ENCODE data around the gene ACD.
A peak's percentile ranks its signal among the peaks of the same experiment; 100 is the strongest.

ACD gene

DNA sequence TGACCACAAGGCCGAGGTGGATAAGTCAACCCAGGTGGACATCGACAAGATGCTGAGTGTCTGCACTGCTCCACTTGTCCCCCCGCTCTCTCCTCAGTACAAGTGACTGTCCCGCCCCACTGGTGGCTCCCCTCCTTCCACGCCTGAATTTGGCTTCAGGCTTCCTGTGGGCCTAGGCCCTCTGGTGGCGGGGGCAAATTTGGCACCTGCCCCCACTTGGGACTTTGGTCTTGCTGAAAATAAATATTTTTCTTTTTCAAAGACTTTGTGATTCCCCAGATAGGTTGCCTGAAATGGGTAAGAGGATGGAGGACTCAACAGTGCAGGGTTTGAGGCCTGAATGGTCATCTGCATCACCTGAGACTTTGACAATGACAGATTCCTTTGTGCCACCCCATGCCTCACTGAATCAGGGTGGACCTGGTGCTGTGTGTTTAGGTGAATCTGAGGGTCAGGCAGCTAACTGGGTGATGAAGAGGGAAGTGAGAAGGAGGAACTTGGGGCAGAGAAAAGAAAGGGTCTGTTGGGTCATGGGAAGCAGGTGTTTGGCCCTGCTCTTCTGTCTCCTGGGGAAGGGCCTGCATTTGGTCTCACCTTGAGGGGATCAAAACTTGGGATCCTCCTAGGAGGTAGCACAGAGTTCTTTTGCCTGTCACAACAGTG lies 8.6 kb upstream of the ACD start:
- H3K4me1 Mint-ChIP-seq (ENCODE audit: low read depth) = peaks cover 14% of the 10 kb centered on the region
- H3K9me3 Mint-ChIP-seq (ENCODE audit: low read depth) = no peaks in the 10 kb centered on the region
- no peak overlapping the region for H3K4me3 Mint-ChIP-seq
- H3K27ac Mint-ChIP-seq = no peak overlapping the region
- H3K27me3 Mint-ChIP-seq = no peaks in the 10 kb centered on the region
- peaks cover 5% of the 10 kb centered on the region for H3K36me3 Mint-ChIP-seq

DNA sequence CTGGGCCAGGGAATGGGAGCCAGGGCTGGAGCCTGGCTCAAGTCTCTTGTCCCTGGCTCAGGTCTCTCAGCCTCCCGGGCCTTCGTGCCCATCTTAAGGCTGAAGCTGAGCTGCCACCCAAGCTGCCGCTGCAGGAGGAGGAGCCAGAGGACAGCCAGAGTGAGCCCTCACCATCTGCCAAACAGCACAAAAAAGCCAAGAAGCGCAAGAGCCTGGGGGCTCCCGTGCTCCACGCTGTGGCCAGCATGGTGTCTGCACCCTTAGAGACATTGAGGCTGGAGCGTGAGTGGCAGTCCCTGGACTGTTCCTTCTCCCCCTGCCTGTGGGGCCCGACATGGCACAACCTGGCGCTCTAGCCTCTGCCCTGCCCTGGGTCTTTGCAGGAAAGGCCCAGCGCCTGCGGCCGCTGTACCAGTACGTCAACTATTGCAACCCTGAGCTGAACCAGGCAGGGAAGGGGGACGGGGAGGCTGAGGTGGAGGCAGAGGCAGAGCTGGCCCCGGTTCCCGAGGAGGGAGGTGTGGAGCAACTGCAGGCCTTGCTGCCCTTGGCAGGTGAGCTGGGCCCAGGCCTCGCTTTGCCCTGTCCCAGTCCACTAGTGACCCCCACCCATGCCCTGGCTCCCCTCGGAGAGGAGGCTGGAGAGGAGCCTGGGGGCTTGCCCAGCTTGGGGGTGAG lies 7.9 kb upstream of the ACD start:
- peak overlapping the region; percentile 81 for H3K4me3 Mint-ChIP-seq
- H3K9me3 Mint-ChIP-seq (ENCODE audit: low read depth) = no peaks in the 10 kb centered on the region
- no peaks in the 10 kb centered on the region for H3K27me3 Mint-ChIP-seq
- peaks cover 15% of the 10 kb centered on the region for H3K4me1 Mint-ChIP-seq (ENCODE audit: low read depth)
- peaks cover 5% of the 10 kb centered on the region for H3K36me3 Mint-ChIP-seq
- H3K27ac Mint-ChIP-seq = no peak overlapping the region

DNA sequence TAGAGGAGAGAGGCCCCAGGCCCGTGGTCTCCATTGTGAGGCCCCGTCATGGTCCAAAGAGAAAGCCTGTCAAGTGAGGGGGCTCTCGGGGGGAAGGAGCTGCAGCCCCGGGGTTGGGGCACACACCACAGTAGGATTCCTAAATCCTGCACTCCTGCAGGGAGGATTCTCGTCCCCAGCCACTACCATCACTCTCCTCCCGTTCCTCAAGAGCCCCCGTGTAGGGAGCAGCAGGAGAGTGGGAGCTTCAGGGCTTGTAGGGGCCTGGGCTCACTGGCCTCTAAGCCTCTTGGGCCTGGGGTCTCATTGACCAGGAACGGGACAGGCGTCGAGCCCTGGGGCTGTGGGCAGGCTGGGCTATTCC lies 7.4 kb upstream of the ACD start:
- peaks cover 5% of the 10 kb centered on the region for H3K36me3 Mint-ChIP-seq

DNA sequence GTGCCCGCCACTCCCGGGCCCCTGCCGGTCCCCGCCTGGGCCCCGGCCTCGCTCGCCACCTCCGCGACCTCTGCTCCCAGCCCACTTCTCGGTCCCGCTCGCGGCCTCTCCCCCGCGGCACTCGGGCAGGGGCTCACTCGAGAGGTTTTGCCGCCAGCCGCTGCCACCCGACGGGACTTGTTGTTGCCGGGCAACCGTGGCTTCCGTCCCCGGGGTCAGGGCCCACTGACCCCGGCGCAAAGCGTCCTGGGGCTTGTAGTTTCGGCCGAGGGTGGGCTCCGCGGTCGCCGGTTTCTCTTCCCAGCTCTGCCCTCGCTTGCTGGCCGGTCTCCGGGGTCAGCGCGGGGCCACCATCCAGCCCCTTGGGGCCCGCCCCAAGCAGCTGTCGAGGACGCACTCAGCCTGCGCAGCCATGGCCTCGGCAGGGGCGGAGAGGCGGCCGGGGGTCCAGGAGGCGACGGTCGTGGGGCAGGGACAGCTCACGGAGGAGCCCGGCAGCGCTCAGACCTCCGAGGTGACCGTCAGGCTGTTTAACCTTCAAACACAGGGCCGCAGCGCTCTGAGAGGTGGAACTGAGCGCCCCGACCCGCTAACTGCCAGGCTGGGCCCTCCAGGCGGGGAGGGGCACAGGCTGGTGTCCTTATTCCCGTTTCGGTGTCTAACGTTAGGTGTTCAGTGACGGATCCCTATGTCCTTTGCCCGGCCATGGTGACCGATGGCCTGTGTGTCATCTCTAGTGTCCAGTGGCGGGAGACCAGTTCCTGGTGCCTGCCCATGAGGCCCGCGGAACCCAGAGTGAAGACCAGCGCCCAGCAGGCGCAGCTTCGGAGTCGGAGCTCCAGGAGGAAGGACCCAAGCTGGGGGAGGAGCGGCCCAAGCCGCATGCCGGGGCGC lies 6.7 kb upstream of the ACD start, which contains the start of the genes C16orf86 and ENKD1:
TSS of gene C16orf86 (plus strand) at position 256 of the 894 bp plus-strand sequence. CDS start at position 413, 157 bp downstream.
TSS of gene ENKD1 (minus strand) at position 192 of the 894 bp plus-strand sequence. CDS start 308 bp downstream, outside the sequence.
- peaks cover 5% of the 10 kb centered on the region for H3K36me3 Mint-ChIP-seq
- peak within 1 kb of the TSS; percentile 68 for H3K27ac Mint-ChIP-seq
- H3K9me3 Mint-ChIP-seq (ENCODE audit: low read depth) = no peaks in the 10 kb centered on the region
- peaks cover 16% of the 10 kb centered on the region for H3K4me1 Mint-ChIP-seq (ENCODE audit: low read depth)
- no peaks in the 10 kb centered on the region for H3K27me3 Mint-ChIP-seq
- H3K4me3 Mint-ChIP-seq = peak within 1 kb of the TSS; percentile 81

More for the DNA sequence above, 7.4 kb upstream of the ACD start:
- Mint-ChIP-seq H3K9me3 (ENCODE audit: low read depth) (no peaks in the 10 kb centered on the region), H3K27ac (peak overlapping the region; percentile 68), H3K4me3 (peak overlapping the region; percentile 81), H3K27me3 (no peaks in the 10 kb centered on the region), H3K4me1 (ENCODE audit: low read depth) (peaks cover 16% of the 10 kb centered on the region)

DNA sequence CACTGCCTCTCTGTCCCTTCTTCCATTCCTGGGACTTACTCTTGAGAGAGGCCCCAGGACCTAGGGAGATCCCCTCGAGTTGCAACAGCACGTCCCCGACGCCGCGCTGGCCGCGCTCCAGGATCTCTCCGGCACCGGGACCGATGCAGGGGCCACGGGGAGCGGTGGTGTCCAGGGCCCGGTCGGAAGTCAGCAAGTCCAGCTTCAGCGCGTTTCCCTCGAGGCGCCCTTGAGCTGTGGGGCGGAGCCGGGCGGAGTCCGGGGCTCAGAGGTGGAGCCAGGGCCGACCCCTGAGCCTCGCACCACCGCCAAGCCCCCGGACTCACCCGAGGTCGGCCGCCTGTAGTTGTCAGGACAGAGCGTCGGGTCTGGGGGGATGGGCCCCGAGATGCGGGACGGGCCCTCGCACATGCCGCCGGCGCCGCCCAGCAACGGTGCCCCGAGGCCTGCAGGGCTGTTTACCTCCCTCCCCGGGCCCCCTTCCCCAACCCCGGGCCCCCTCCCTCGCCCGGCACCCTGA lies 6.0 kb upstream of the ACD start:
- H3K36me3 Mint-ChIP-seq = peaks cover 5% of the 10 kb centered on the region
- peak overlapping the region; percentile 74 for H3K4me3 Mint-ChIP-seq
- no peaks in the 10 kb centered on the region for H3K9me3 Mint-ChIP-seq (ENCODE audit: low read depth)
- H3K27me3 Mint-ChIP-seq = no peaks in the 10 kb centered on the region
- no peak overlapping the region for H3K27ac Mint-ChIP-seq
- peaks cover 19% of the 10 kb centered on the region for H3K4me1 Mint-ChIP-seq (ENCODE audit: low read depth)

DNA sequence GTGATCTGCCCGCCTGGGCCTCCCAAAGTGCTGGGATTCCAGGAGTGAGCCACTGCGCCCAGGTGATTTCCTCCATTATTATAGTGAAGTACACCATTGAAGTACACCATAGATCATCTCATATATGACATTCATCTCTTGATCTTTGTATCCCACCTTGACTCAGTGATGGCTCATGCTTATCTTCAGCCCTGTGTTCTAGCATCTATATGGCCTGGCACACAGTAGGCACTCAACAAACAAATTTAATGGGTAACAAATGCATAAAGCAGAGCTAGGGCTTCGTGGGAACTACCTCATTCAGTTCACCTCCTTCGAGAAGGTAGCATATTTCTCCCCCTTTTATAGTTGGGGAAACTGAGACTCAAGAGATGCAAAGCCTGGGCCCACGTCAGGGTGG lies 5.5 kb upstream of the ACD start:
- no peaks in the 10 kb centered on the region for H3K27me3 Mint-ChIP-seq
- H3K4me1 Mint-ChIP-seq (ENCODE audit: low read depth) = peaks cover 20% of the 10 kb centered on the region
- H3K9me3 Mint-ChIP-seq (ENCODE audit: low read depth) = no peaks in the 10 kb centered on the region
- H3K4me3 Mint-ChIP-seq = peak overlapping the region; percentile 74
- peaks cover 5% of the 10 kb centered on the region for H3K36me3 Mint-ChIP-seq
- H3K27ac Mint-ChIP-seq = no peak overlapping the region

DNA sequence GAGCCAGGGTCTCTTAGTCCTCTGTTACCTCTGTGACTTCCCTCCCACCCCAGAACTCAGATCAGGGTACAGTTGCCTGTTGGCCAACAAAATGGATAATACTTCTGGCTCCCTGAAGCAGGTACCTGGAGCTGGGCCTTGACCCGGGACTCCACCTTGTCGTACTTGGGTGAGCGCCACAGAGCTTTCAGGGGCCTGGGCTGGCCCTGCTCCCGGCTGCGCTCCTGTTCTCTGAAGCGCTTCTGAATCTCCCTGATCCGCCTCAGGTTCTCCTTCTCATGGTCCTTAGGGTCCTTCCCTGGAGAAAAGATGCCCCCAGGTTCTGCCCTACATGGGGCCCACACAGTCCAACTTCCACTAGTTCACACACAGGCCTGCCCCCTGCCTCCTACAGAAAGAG lies 4.8 kb upstream of the ACD start:
- H3K27ac Mint-ChIP-seq = no peak overlapping the region
- peak overlapping the region; percentile 30 for H3K4me3 Mint-ChIP-seq
- H3K36me3 Mint-ChIP-seq = peaks cover 5% of the 10 kb centered on the region
- peaks cover 20% of the 10 kb centered on the region for H3K4me1 Mint-ChIP-seq (ENCODE audit: low read depth)
- H3K27me3 Mint-ChIP-seq = no peaks in the 10 kb centered on the region
- H3K9me3 Mint-ChIP-seq (ENCODE audit: low read depth) = no peaks in the 10 kb centered on the region

GRCh38 chr16:67664258-67664657 lies 4.2 kb upstream of the ACD start:
- H3K4me1 Mint-ChIP-seq (ENCODE audit: low read depth) = peaks cover 20% of the 10 kb centered on the region
- H3K4me3 Mint-ChIP-seq = no peak overlapping the region
- peaks cover 5% of the 10 kb centered on the region for H3K36me3 Mint-ChIP-seq
- no peaks in the 10 kb centered on the region for H3K9me3 Mint-ChIP-seq (ENCODE audit: low read depth)
- no peaks in the 10 kb centered on the region for H3K27me3 Mint-ChIP-seq
- H3K27ac Mint-ChIP-seq = no peak overlapping the region

DNA sequence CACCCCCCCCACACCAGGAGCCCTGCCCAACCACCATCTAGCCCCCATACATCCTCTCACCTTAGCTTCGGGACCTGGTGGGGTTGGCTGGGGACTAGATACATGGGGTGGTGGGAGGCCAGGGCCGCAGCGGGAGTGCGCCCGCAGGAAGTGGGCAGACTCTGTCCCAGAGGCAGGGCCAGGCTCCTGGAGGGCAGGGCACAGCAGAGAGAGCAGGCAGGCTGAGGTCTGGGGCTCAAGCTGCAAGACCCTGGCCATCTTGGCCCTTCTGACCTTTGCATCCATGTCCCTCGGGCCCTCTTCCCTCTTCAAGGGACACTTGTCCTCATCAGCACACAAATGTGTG lies 3.8 kb upstream of the ACD start:
- Mint-ChIP-seq H3K27ac (no peak overlapping the region), H3K9me3 (ENCODE audit: low read depth) (no peaks in the 10 kb centered on the region), H3K27me3 (no peaks in the 10 kb centered on the region), H3K4me1 (ENCODE audit: low read depth) (peaks cover 24% of the 10 kb centered on the region), H3K36me3 (peaks cover 5% of the 10 kb centered on the region), H3K4me3 (no peak overlapping the region)

DNA sequence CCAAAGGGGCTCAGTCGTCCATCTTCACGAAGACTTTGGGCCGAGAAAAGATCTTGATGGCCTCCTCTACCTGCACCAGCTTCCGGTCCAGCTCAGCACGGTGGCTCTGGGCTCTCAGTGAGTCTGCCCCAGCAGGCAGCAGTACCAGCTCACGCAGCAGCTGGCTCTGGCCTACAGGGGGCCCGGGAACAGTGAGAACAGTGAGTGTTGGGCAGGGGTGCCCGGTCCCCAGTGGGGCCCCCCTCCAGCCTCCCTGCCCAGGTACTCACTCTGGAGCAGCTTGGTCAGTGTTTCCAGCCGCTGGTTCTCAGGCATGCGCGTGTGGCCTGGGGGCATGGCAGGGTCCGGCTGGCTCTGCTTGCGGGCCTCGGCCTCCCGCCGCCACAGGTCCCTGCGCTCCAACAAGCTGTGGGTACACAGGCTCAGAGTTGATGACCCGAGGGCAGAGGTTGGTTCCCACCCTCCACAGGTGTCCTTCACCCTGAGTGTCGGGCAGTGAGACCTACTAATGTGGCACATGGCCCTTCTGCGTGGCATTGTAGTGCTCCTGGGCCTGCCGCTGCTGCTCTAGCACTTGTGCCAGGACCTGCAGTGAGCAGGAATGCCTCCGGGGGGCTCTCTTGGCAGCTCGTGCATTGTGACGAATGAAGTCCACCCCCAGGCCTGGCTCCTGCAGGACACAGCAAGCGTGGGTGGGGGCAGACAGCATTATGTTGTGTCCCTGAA lies 3.3 kb upstream of the ACD start:
- no peaks in the 10 kb centered on the region for H3K27me3 Mint-ChIP-seq
- no peaks in the 10 kb centered on the region for H3K9me3 Mint-ChIP-seq (ENCODE audit: low read depth)
- H3K27ac Mint-ChIP-seq = no peak overlapping the region
- H3K4me3 Mint-ChIP-seq = no peak overlapping the region
- H3K4me1 Mint-ChIP-seq (ENCODE audit: low read depth) = peaks cover 28% of the 10 kb centered on the region
- peaks cover 5% of the 10 kb centered on the region for H3K36me3 Mint-ChIP-seq

GRCh38 chr16:67662653-67663010 lies 2.6 kb upstream of the ACD start:
- Mint-ChIP-seq H3K4me3 (no peak overlapping the region), H3K9me3 (ENCODE audit: low read depth) (no peaks in the 10 kb centered on the region), H3K36me3 (peaks cover 5% of the 10 kb centered on the region), H3K27me3 (no peaks in the 10 kb centered on the region), H3K27ac (no peak overlapping the region), H3K4me1 (ENCODE audit: low read depth) (peaks cover 24% of the 10 kb centered on the region)

DNA sequence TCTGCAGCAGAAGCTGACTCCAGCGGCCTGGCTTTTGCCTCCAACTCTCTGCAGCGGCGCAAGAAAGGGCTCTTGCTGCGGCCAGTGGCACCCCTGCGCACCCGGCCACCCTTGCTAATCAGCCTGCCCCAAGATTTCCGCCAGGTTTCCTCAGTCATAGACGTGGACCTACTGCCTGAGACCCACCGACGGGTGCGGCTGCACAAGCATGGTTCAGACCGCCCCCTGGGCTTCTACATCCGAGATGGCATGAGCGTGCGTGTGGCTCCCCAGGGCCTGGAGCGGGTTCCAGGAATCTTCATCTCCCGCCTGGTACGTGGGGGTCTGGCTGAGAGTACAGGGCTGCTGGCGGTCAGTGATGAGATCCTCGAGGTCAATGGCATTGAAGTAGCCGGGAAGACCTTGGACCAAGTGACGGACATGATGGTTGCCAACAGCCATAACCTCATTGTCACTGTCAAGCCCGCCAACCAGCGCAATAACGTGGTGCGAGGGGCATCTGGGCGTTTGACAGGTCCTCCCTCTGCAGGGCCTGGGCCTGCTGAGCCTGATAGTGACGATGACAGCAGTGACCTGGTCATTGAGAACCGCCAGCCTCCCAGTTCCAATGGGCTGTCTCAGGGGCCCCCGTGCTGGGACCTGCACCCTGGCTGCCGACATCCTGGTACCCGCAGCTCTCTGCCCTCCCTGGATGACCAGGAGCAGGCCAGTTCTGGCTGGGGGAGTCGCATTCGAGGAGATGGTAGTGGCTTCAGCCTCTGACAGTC lies 2.0 kb upstream of the ACD start:
- no peak overlapping the region for H3K27ac Mint-ChIP-seq
- no peaks in the 10 kb centered on the region for H3K9me3 Mint-ChIP-seq (ENCODE audit: low read depth)
- peak overlapping the region; percentile 87 for H3K4me3 Mint-ChIP-seq
- H3K4me1 Mint-ChIP-seq (ENCODE audit: low read depth) = peaks cover 21% of the 10 kb centered on the region
- peaks cover 5% of the 10 kb centered on the region for H3K36me3 Mint-ChIP-seq
- no peaks in the 10 kb centered on the region for H3K27me3 Mint-ChIP-seq

DNA sequence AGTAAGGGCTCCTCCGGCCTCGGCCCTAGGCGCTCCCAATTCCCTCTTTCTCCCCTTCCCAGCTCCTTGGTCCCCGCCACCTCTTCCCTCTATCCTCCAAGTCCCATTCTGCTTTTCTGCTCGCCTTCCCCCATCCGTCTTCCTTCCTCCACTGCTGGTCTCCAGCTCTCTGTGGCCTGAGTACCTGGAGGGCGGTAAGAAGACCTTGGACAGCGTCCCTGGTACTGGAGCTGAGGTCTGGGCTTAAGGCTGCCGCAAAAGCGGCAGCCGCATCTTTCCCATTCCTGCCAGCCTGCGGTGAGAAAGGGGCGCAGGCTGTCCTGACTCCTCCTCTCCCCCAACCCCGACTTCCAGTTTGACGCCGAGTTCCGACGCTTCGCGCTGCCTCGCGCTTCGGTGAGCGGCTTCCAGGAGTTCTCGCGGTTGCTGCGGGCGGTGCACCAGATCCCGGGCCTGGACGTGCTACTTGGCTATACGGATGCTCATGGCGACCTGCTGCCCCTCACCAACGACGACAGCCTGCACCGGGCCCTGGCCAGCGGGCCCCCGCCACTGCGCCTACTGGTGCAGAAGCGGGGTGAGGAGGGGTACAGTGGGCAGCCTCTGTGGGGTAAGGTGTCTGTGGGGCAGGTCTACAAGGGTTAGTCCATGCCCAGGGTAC lies 1.2 kb upstream of the ACD start:
- H3K9me3 Mint-ChIP-seq (ENCODE audit: low read depth) = no peaks in the 10 kb centered on the region
- peak overlapping the region; percentile 87 for H3K4me3 Mint-ChIP-seq
- peaks cover 5% of the 10 kb centered on the region for H3K36me3 Mint-ChIP-seq
- no peak overlapping the region for H3K27ac Mint-ChIP-seq
- peaks cover 20% of the 10 kb centered on the region for H3K4me1 Mint-ChIP-seq (ENCODE audit: low read depth)
- no peaks in the 10 kb centered on the region for H3K27me3 Mint-ChIP-seq

All from activated naive CD8-positive, alpha-beta T cell (primary cell).